MM.1S (cell line): ENCODE measurements around the gene CLOCK.

Experiments
- DNase-seq: peaks from one replicate; pipeline ENCODE4 v3.0.0-alpha.2; 2015
- H2AFZ ChIP-seq: fragments of 300-600 bp; sonication (generic); 2 replicates; pipeline ENCODE4 v1.6.0; 2016; ENCODE audit warnings: antibody characterized with exemption, low read length
- H3F3A ChIP-seq: fragments of 300-600 bp; sonication (generic); 2 replicates; pipeline ENCODE4 v1.6.1; 2016; ENCODE audit warnings: mild to moderate bottlenecking, antibody characterized with exemption, low read length, moderate library complexity, mixed read lengths; ENCODE audit not compliant: insufficient read depth
- H3K27ac ChIP-seq: fragments of 300-600 bp; sonication (generic); 2 replicates; pipeline ENCODE4 v1.5.1; 2016; ENCODE audit warnings: mild to moderate bottlenecking, low read length
- H3K27me3 ChIP-seq: fragments of 300-600 bp; sonication (generic); replicated peaks from 2 replicates; pipeline ENCODE4 v1.6.0; 2016; ENCODE audit warnings: low read length; ENCODE audit not compliant: insufficient read depth
- H3K36me3 ChIP-seq: fragments of 300-600 bp; sonication (generic); replicated peaks from 2 replicates; pipeline ENCODE4 v1.6.1; 2016; ENCODE audit warnings: mild to moderate bottlenecking, low read length, mixed read lengths; ENCODE audit not compliant: insufficient read depth
- H3K4me1 ChIP-seq: fragments of 300-600 bp; sonication (generic); 2 replicates; pipeline ENCODE4 v1.6.1; 2016; ENCODE audit warnings: low read length, mixed read lengths
- H3K4me2 ChIP-seq: fragments of 300-600 bp; sonication (generic); 2 replicates; pipeline ENCODE4 v1.6.0; 2016; ENCODE audit warnings: low read depth, low read length
- H3K4me3 ChIP-seq: fragments of 300-600 bp; sonication (generic); 2 replicates; pipeline ENCODE4 v1.5.1; 2016; ENCODE audit warnings: low read length, mixed read lengths
- H3K79me2 ChIP-seq: fragments of 300-600 bp; sonication (generic); 2 replicates; pipeline ENCODE4 v1.6.1; 2016; ENCODE audit warnings: mixed run types, low read length, mixed read lengths
- H3K9ac ChIP-seq: fragments of 300-600 bp; sonication (generic); 2 replicates; pipeline ENCODE4 v1.6.1; 2016; ENCODE audit warnings: low read length, mixed read lengths
- H3K9me2 ChIP-seq: fragments of 300-600 bp; sonication (generic); replicated peaks from 2 replicates; pipeline ENCODE4 v1.6.1; 2016; ENCODE audit warnings: mild to moderate bottlenecking, low read length, mixed read lengths; ENCODE audit not compliant: insufficient read depth
- H3K9me3 ChIP-seq: fragments of 300-600 bp; sonication (generic); replicated peaks from 2 replicates; pipeline ENCODE4 v1.6.1; 2016; ENCODE audit warnings: mild to moderate bottlenecking, low read length, mixed read lengths; ENCODE audit not compliant: insufficient read depth
- H4K20me1 ChIP-seq: fragments of 300-600 bp; sonication (generic); 2 replicates; pipeline ENCODE4 v1.6.1; 2016; ENCODE audit warnings: mild to moderate bottlenecking, low read length, moderate library complexity, mixed read lengths; ENCODE audit not compliant: insufficient read depth
- EZH2 ChIP-seq: fragments of 300-600 bp; sonication (generic); optimal IDR thresholded peaks from 2 replicates; pipeline ENCODE3; 2017; ENCODE audit warnings: low read depth, mild to moderate bottlenecking, antibody characterized with exemption, low read length, mixed read lengths
- EZH2phosphoT487 ChIP-seq: fragments of 300-600 bp; sonication (generic); IDR thresholded peaks from 2 replicates; pipeline ENCODE4 v1.6.1; 2018; ENCODE audit warnings: antibody characterized with exemption, low read length
- TF ChIP-seq, protein P1 (sequence below): fragments of 300-600 bp; sonication (generic); IDR thresholded peaks from 2 replicates; pipeline ENCODE4 v1.5.1; 2016; ENCODE audit warnings: antibody characterized with exemption, low read length, mixed read lengths

The CLOCK gene

DNA sequence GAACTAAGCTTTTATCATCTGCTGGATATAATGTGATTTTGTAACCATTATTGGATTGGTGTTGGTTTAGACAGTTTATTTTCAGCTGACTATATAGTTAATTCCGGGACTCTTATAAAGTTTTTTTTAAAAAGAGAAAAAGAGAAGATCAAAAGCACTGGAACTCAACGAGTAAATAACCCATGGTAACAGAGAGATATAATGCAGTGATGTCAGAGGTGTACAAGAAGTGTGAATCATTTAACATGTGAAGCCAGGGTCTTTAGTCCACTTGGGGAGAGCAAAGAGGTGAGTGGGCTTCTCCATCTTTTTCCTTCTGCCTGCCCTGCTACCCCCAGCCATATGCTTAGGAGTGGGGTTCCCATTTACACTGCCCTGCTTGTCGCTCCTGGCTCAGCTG, 147.7 kb downstream of the CLOCK start:
- DNase-seq, result no peak
- Histone ChIP-seq H3K4me3 (peak overlapping the region; percentile 5; the same call in 1 of the 2 replicates), H3K27me3 (no peaks in the 10 kb centered on the region), H4K20me1 (peaks cover 28% of the 10 kb centered on the region), H2AFZ (no peak overlapping the region), H3K9me3 (no peaks in the 10 kb centered on the region), H3K4me1 (peaks cover 16% of the 10 kb centered on the region), H3F3A (peaks cover 3% of the 10 kb centered on the region; the same call in 1 of the 2 replicates), H3K9ac (no peak overlapping the region), H3K27ac (no peak overlapping the region), H3K4me2 (peak overlapping the region; percentile 87; the same call in 1 of the 2 replicates), H3K36me3 (no peaks in the 10 kb centered on the region; the same call in 1 of the 2 replicates), H3K79me2 (peaks cover 60% of the 10 kb centered on the region), H3K9me2 (no peaks in the 10 kb centered on the region)
- TF ChIP-seq, protein P1, sequence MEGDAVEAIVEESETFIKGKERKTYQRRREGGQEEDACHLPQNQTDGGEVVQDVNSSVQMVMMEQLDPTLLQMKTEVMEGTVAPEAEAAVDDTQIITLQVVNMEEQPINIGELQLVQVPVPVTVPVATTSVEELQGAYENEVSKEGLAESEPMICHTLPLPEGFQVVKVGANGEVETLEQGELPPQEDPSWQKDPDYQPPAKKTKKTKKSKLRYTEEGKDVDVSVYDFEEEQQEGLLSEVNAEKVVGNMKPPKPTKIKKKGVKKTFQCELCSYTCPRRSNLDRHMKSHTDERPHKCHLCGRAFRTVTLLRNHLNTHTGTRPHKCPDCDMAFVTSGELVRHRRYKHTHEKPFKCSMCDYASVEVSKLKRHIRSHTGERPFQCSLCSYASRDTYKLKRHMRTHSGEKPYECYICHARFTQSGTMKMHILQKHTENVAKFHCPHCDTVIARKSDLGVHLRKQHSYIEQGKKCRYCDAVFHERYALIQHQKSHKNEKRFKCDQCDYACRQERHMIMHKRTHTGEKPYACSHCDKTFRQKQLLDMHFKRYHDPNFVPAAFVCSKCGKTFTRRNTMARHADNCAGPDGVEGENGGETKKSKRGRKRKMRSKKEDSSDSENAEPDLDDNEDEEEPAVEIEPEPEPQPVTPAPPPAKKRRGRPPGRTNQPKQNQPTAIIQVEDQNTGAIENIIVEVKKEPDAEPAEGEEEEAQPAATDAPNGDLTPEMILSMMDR, result no peak
- no peak for TF ChIP-seq EZH2phosphoT487
- no peak for TF ChIP-seq EZH2

DNA sequence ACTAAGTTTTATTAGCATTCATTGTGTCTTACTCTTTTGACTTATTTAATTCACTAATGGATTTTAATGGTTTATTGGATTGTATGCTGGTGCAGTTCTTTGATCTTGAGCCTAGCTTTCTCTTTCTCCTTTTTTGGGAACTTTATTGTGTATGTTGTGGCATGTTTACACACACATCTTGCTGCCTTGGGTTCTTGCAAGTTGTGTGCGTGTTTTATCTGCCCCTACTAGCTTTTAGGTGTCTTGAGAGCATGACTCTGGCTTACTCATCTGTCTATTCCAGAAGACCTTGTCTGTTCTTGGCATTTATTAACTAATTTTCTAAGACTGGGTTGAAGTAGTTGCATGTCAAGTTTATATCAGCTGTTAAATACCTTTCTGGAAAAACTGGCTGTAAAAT, 148.2 kb downstream of the CLOCK start:
- no peaks in the 10 kb centered on the region for H3K27me3 ChIP-seq
- no peaks in the 10 kb centered on the region for H3K9me3 ChIP-seq
- H3K79me2 ChIP-seq, result peaks cover 55% of the 10 kb centered on the region
- no peaks in the 10 kb centered on the region for H3K9me2 ChIP-seq
- no peak overlapping the region for H3K9ac ChIP-seq
- no peak overlapping the region for H3K27ac ChIP-seq
- no peak overlapping the region for H2AFZ ChIP-seq
- H4K20me1 ChIP-seq, result peaks cover 28% of the 10 kb centered on the region
- peak overlapping the region; percentile 87 for H3K4me2 ChIP-seq
- DNase-seq, result no peak
- peaks cover 16% of the 10 kb centered on the region for H3K4me1 ChIP-seq
- H3K4me3 ChIP-seq, result peak overlapping the region; percentile 76
- no peaks in the 10 kb centered on the region; the same call in 1 of the 2 replicates for H3K36me3 ChIP-seq
- H3F3A ChIP-seq, result peaks cover 3% of the 10 kb centered on the region; the same call in 1 of the 2 replicates
- TF ChIP-seq EZH2, result no peak

DNA sequence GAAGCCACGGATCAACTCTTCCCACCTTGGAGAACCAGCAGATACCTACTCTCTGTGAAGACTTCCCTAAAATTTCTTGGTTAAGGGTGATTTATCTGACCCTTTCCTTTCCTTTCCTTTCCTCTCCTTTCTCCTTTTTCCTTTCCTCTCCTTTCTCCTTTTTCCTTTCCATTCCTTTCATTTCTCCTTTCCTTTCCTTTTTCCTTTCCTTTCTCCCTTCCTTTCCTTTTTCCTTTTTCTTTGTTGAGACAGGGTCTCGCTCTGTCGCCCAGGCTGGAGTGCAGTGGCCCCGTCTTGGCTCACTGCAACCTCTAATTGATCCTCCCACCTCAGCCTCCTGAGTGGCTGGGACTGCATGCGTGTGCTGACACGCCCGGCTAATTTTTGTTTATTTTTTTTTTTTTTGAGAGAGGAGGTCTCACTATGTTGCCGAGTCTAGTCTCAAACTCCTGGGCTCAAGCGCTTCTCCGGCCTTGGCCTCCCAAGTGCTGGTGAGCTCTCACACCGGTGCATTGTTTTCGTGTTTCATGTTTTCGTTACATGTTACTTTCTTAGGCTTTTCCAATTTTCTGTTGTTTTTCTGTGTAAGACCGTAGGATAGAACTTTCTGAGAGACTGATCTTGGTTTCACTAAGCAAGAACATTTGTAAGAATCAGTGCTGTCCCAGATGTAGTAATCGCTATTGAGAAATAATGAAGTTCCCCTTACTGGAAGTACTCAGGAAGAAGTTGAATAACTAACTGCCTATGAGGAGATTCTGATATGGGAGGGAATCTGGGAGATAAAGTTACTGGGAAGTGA, 149.0 kb downstream of the CLOCK start:
- TF ChIP-seq EZH2phosphoT487, result no peak
- TF ChIP-seq, protein P1, result no peak
- no peak for TF ChIP-seq EZH2
- no peaks in the 10 kb centered on the region for H3K27me3 ChIP-seq
- peaks cover 16% of the 10 kb centered on the region for H3K4me1 ChIP-seq
- H3F3A ChIP-seq, result peaks cover 3% of the 10 kb centered on the region; the same call in 1 of the 2 replicates
- H3K79me2 ChIP-seq, result peaks cover 51% of the 10 kb centered on the region
- H3K27ac ChIP-seq, result no peak overlapping the region
- H2AFZ ChIP-seq, result no peak overlapping the region
- no peaks in the 10 kb centered on the region; the same call in 1 of the 2 replicates for H3K36me3 ChIP-seq
- H4K20me1 ChIP-seq, result peaks cover 28% of the 10 kb centered on the region
- H3K4me2 ChIP-seq, result peak overlapping the region; percentile 87
- no peaks in the 10 kb centered on the region for H3K9me2 ChIP-seq
- DNase-seq, result peak; percentile 17
- peak overlapping the region; percentile 76 for H3K4me3 ChIP-seq
- H3K9ac ChIP-seq, result peak overlapping the region; percentile 79; the same call in 1 of the 2 replicates
- no peaks in the 10 kb centered on the region for H3K9me3 ChIP-seq

DNA sequence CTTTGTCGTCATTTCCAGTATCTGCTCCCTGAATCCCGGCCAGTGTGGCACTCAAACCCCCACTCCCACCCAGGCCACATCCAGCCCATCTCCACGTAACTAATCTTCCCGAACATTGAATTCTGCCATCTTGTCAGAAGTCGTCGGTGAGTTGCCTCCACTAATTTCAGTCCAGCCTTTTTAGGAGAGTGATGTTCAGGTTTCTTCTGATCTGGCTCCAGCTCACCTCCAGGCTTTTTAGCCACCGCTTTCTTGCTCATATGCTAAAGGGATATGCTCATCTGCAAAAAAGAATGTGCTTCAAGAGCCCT, 149.6 kb downstream of the CLOCK start:
- H3K9me2 ChIP-seq, result no peaks in the 10 kb centered on the region
- peak overlapping the region; percentile 79 for H3K9ac ChIP-seq
- H3K27me3 ChIP-seq, result no peaks in the 10 kb centered on the region
- H3F3A ChIP-seq, result peaks cover 3% of the 10 kb centered on the region; the same call in 1 of the 2 replicates
- H2AFZ ChIP-seq, result no peak overlapping the region
- peak overlapping the region; percentile 87 for H3K4me2 ChIP-seq
- no peaks in the 10 kb centered on the region for H3K9me3 ChIP-seq
- H3K4me3 ChIP-seq, result peak overlapping the region; percentile 76
- no peak overlapping the region for H3K27ac ChIP-seq
- peaks cover 28% of the 10 kb centered on the region for H4K20me1 ChIP-seq
- H3K79me2 ChIP-seq, result peaks cover 51% of the 10 kb centered on the region
- DNase-seq, result peak; percentile 18
- H3K4me1 ChIP-seq, result peaks cover 16% of the 10 kb centered on the region
- no peaks in the 10 kb centered on the region; the same call in 1 of the 2 replicates for H3K36me3 ChIP-seq
- no peak for TF ChIP-seq EZH2phosphoT487
- TF ChIP-seq EZH2, result no peak
- TF ChIP-seq, protein P1, result no peak
